Keratinocyte (primary cell): Measurements from ENCODE around the gene ANTXR2. TPM values are rescaled to one million over a fixed set of nuclear protein-coding genes. Genes with fewer than 3 reads are reported as not detected.
A peak's percentile ranks its signal among the peaks of the same experiment; 100 is the strongest.

Experiments
- DNase-seq: peaks from one replicate; pipeline ENCODE4 v3.0.0-alpha.2; 2011; ENCODE audit warnings: low read depth, missing footprints, low spot score
- FAIRE-seq: peaks from 2 replicates; lab custom pipeline; 2011; peaks lifted over from hg19 to GRCh38; lab: Jason Lieb, UNC
- H2AFZ ChIP-seq: 2 replicates; pipeline ENCODE4 v1.6.0; 2012; ENCODE audit warnings: low read length, control low read depth, inconsistent platforms; ENCODE audit not compliant: control insufficient read depth
- H3K27ac ChIP-seq: 2 replicates; pipeline ENCODE4 v1.5.1; 2011; ENCODE audit warnings: low read length; ENCODE audit not compliant: control insufficient read depth, insufficient read depth
- H3K27me3 ChIP-seq: 3 replicates; pipeline ENCODE4 v1.6.0; 2011; ENCODE audit warnings: low read length; ENCODE audit not compliant: control insufficient read depth, insufficient read depth; ENCODE audit errors: extremely low read depth
- H3K36me3 ChIP-seq, 2 experiments: 2 replicates in 1 of 2; 3 replicates in 1 of 2; pipeline ENCODE4 v1.5.1; 2011; ENCODE audit warnings: low read length in 2 of 2, mild to moderate bottlenecking in 1 of 2; ENCODE audit not compliant: control insufficient read depth in 2 of 2, insufficient read depth in 2 of 2; ENCODE audit errors: extremely low read depth in 1 of 2
- H3K4me1 ChIP-seq: 3 replicates; pipeline ENCODE4 v1.5.1; 2011; ENCODE audit warnings: low read length; ENCODE audit not compliant: control insufficient read depth, insufficient read depth; ENCODE audit errors: extremely low read depth
- H3K4me2 ChIP-seq: 3 replicates; pipeline ENCODE4 v1.6.0; 2011; ENCODE audit warnings: low read depth, low read length; ENCODE audit not compliant: control insufficient read depth, insufficient read depth; ENCODE audit errors: extremely low read depth
- H3K4me3 ChIP-seq, 3 experiments: fragments of 200-600 bp in 1 of 3; sonication (generic) in 1 of 3; 2 replicates in 2 of 3; 3 replicates in 1 of 3; pipeline ENCODE4 v1.5.1; 2011 to 2016; ENCODE audit warnings: low read length in 3 of 3, mild to moderate bottlenecking in 3 of 3, control low read depth in 2 of 3, inconsistent platforms in 1 of 3, low read depth in 1 of 3, mixed read lengths in 1 of 3, mixed run types in 1 of 3, moderate library complexity in 1 of 3; ENCODE audit not compliant: control insufficient read depth in 2 of 3, insufficient read depth in 2 of 3; ENCODE audit errors: extremely low read depth in 1 of 3
- H3K79me2 ChIP-seq: 2 replicates; pipeline ENCODE4 v1.6.0; 2012; ENCODE audit warnings: low read length; ENCODE audit not compliant: control insufficient read depth, insufficient read depth
- H3K9ac ChIP-seq: 3 replicates; pipeline ENCODE4 v1.6.0; 2011; ENCODE audit warnings: low read length; ENCODE audit not compliant: control insufficient read depth, insufficient read depth; ENCODE audit errors: extremely low read depth
- H3K9me1 ChIP-seq: 3 replicates; pipeline ENCODE4 v1.6.0; 2011; ENCODE audit warnings: low read length; ENCODE audit not compliant: control insufficient read depth, insufficient read depth; ENCODE audit errors: extremely low read depth
- H3K9me3 ChIP-seq: 2 replicates; pipeline ENCODE4 v1.5.1; 2012; ENCODE audit warnings: low read depth, low read length; ENCODE audit not compliant: control insufficient read depth
- H4K20me1 ChIP-seq: 3 replicates; pipeline ENCODE4 v1.6.0; 2011; ENCODE audit warnings: low read length; ENCODE audit not compliant: control insufficient read depth, insufficient read depth; ENCODE audit errors: extremely low read depth
- CTCF ChIP-seq, 3 experiments: IDR thresholded peaks in 1 of 3; conservative IDR thresholded peaks in 1 of 3; optimal IDR thresholded peaks in 1 of 3; 2 replicates in 2 of 3; 3 replicates in 1 of 3; pipeline versions ENCODE3 to v1.5.1; 2011; ENCODE audit warnings: low read length in 3 of 3, mild to moderate bottlenecking in 3 of 3, moderate library complexity in 2 of 3, control low read depth in 1 of 3, inconsistent platforms in 1 of 3; ENCODE audit not compliant: insufficient read depth in 2 of 3; ENCODE audit errors: extremely low read depth in 1 of 3
- EZH2 ChIP-seq: IDR thresholded peaks from one replicate; pipeline ENCODE4 v1.6.1; 2012; ENCODE audit warnings: inconsistent platforms, mild to moderate bottlenecking, low read length, moderate library complexity
- dilution Hi-C: fragments of 300-500 bp; cut with MboI; formaldehyde crosslinking; loops from one replicate; pipeline ENCODE4 v1.7.0; 2020; ENCODE audit warnings: low sequenced_read_pairs; ENCODE audit not compliant: extremely low pct_ligation_motif_present
- polyA plus RNA-seq, 5 experiments: library from polyadenylated mRNA; depleted of rRNA in 3 of 5; stranded (reverse) in 3 of 5; stranded (forward) in 1 of 5; unstranded in 1 of 5; fragments of >200 nt; gene quantifications; 1 replicate in 1 of 5; 2 replicates in 3 of 5; 3 replicates in 1 of 5; pipeline versions ENCODE4 v1.2.1 to v1.2.3, GENCODE V29; 2011 to 2012; ENCODE audit warnings: missing spikeins in 2 of 5, low read depth in 1 of 5, low replicate concordance in 1 of 5

Gene ANTXR2
- polyA plus RNA-seq, 1 donor (not counting 4 experiments of a cell fraction or from before 2014, with no cell fraction given), result 89.1 TPM

GRCh38 chr4:80074651-80075050, 1.6 kb upstream of the ANTXR2 start:
- no peaks in the 10 kb centered on the region for H4K20me1 ChIP-seq
- dilution Hi-C loops, result no loop called here
- H3K9me3 ChIP-seq, result no peaks in the 10 kb centered on the region
- no peak overlapping the region for H3K4me3 ChIP-seq
- TF ChIP-seq EZH2 (no peak), CTCF (optimal IDR thresholded peaks at IDR 0.05 in 1 of 3, IDR thresholded peaks at IDR 0.05 in 1 of 3, conservative IDR thresholded peaks at IDR 0.05 in 1 of 3; ENCODE audit: extremely low read depth in 1 of 3, insufficient read depth in 2 of 3, low read length in 3 of 3) (no peak)
- no peaks in the 10 kb centered on the region for H3K9me1 ChIP-seq
- H3K27ac ChIP-seq, result no peak overlapping the region
- H3K9ac ChIP-seq, result no peak overlapping the region
- DNase-seq, result no peak
- H3K36me3 ChIP-seq, result peaks cover 0 to 9% of the 10 kb centered on the region in 2 experiments
- FAIRE-seq, result no peak
- peaks cover 31% of the 10 kb centered on the region for H3K79me2 ChIP-seq
- H3K4me2 ChIP-seq, result peak overlapping the region; percentile 10
- peaks cover 53% of the 10 kb centered on the region for H3K4me1 ChIP-seq
- H3K27me3 ChIP-seq, result no peaks in the 10 kb centered on the region
- H2AFZ ChIP-seq, result no peak overlapping the region

GRCh38 chr4:80074069-80074468, 1.0 kb upstream of the ANTXR2 start:
- peak overlapping the region; percentile 83 for H3K27ac ChIP-seq
- H3K79me2 ChIP-seq, result peaks cover 37% of the 10 kb centered on the region
- DNase-seq, result no peak
- dilution Hi-C loops, result no loop called here
- no peaks in the 10 kb centered on the region for H3K9me1 ChIP-seq
- H3K4me2 ChIP-seq, result peak overlapping the region; percentile 10
- peaks cover 55% of the 10 kb centered on the region for H3K4me1 ChIP-seq
- H3K9ac ChIP-seq, result no peak overlapping the region
- no peaks in the 10 kb centered on the region for H3K27me3 ChIP-seq
- H3K4me3 ChIP-seq, result no peak overlapping the region
- no peak overlapping the region for H2AFZ ChIP-seq
- peaks cover 0 to 9% of the 10 kb centered on the region in 2 experiments for H3K36me3 ChIP-seq
- FAIRE-seq, result no peak
- H4K20me1 ChIP-seq, result no peaks in the 10 kb centered on the region
- TF ChIP-seq EZH2 (no peak), CTCF (optimal IDR thresholded peaks at IDR 0.05 in 1 of 3, IDR thresholded peaks at IDR 0.05 in 1 of 3, conservative IDR thresholded peaks at IDR 0.05 in 1 of 3; ENCODE audit: extremely low read depth in 1 of 3, insufficient read depth in 2 of 3, low read length in 3 of 3) (no peak)
- H3K9me3 ChIP-seq, result no peaks in the 10 kb centered on the region
